HG03558 (cell line): ENCODE data around the gene TRIO.

Experiments
- ATAC-seq: cut with Tn5 transposase; IDR thresholded peaks from one replicate; pipeline ENCODE4 v1.9.1; 2021; ENCODE audit warnings: moderate number of reproducible peaks; ENCODE audit not compliant: unreplicated experiment; ENCODE audit errors: extremely low read depth

The TRIO gene

DNA sequence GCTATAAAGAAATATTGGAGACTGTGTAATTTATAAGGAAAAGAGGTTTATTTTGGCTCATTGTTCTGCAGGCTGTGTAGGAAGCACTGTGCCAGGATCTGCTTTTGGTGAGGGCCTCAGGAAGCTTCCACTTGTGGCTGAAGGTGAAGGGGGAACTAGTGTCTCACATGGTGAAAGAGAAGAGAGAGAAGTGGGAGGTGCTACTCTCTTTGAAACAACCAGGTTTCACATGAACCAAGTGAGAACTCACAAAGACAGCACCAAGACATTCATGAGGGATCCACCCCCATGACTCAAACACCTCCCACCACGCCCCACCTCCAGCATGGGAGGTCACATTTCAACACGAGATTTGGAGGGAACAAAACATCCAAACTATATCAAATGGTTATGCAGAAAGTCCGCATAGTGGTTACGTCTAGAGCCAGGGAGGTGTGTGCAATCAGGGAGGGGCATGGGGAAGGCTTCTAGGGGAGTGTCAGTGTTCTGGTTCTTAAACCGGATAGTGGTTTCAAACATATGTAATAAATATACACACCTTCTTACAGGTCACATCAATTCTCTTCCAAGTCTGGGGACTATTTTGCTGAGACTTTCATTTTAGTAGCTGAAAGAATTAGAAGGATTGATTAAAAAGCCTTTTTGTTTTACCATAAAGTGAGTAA lies 113.0 kb downstream of the TRIO start:
- ATAC-seq, result no peak

DNA sequence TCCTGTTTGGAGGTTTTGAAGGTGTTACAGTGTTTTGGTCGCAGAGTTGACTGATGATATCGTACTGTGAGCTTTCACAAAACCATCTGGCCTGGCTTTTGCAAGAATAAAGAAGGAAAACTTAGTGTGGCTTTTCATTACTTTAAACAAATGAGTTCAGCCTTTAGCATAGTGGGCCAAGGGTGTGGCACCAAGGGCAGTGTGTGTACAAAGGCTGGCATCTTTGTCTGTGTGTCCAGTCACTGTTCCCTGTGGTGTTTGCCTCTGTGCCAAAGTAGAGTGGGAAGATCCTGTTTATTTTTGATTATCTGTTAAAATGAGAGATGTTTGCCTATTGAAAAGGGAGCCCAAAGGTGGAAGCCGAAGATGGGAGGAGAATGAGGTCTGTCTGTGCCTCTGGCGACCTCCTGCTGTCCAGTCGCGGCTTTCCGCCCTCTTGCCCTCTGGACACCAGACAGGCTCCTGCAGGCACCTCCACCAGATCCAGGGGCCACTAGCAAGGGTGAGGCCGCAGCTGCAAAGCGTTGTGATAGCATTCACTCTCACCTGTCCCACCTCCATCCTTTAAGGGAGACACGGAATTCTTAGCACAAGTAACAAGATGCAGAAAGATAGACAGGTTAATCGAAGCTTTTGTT lies 113.7 kb downstream of the TRIO start:
- ATAC-seq, result no peak

DNA sequence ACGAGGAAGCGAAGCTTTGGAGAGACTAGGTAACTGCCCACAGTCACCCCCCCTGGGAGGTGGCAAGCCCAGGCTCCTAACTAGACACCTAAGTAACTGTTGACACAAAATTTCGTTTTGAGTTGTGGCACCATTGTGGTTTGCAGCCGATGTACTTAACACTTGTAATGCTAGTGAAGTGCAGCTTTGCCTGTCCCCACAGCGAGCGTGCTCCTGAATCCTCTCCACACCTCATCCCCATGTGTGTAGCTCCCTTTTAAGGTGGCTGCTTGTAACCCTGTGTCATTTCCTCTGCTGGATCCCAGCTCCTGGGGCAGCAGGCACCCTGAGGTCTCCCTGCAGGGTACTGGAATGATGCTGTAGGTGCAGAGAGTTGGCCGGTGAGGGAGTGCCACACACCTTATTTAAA lies 114.9 kb downstream of the TRIO start:
- ATAC-seq, result peak; percentile 43

DNA sequence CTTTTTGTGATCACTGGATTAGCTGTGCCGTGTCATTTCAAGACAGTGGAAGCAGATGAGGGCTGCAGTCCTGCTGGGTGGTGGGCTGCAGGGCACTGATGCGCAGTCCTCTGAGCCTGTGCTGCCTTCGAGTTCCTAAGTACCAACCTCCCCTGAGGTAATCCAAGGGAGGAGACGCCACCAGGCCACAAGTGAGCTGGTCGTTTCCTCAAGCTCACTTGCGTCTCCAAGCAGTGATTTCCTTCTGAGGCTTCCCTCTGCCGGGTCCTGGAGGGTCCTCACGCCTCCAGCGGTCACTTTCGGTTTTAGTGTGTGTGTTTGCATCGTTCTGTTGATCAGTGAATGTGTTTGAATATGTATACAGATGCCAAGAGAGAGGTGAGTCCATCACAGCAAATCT lies 115.7 kb downstream of the TRIO start:
- ATAC-seq, result no peak

DNA sequence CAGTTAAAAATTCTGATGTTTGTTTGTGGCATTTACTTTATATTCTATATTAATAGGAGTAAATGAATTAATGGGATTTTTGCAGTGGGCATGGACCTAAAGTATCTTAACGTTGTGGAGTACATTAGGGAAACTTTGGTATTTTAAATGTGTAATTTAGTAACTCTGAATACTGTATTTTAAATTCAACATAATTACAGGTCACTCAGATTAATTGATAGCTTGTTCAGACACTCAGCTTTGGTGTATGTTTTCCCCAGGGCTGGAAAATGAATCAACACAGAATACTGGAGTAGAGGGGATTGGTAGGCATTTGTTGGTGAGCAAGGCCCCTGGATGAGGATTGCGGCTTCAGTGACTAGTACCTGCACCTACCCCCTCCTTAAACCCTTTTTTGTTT lies 117.5 kb downstream of the TRIO start:
- ATAC-seq, result no peak

DNA sequence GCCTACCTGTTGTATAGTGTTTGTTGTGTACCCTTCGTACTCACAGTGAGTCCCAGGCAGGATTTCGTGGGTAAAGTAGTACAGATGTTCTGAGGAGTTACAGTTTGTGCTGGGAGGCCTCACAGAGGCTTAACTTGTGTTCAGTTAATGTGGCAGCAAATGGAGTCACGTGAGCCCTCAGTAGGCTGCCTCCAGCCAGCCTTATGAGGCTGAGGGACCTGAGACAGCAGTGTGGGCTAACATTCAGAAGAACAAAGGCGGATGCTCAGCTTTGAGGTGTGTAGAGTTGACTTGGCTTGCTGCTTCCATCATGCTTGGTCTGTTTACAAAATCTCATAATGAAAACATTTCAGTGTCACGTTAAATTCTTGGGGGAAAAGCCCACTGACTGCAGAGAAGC lies 118.1 kb downstream of the TRIO start:
- ATAC-seq, result no peak

DNA sequence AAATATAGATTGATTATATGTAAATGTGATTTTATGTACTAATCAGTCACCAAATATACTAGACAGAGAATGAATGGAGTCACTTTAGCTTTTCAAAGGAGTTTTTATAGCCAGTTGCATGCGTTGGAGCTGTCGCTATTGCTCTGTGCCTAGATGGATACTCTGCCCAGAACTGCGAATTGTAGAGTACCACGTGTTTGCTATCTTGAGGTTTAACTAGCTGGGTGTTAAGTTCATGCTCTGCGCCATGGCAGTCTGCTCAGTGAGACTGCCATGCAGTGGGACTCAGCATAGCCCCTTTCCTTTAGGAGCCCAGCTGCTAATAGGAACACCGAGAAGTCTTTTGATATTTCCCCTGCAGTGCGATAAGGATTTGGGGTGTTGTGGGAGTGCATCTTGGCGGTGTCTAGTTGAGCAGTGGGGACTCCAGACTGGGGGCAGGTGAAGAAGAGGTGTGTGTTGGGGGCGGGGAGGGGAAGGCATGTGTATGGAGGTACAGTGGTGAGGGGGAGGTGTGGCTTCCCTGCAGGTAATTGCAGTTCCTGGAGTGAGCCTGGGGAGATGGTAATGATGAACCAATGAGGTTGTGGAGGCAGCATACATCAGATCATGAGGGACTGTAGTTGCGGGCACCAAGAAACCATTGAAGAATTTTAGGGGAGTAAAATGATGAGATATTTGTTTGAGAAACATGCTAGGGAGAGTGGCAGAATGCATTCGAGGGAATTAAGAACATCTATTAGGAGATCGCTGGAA lies 118.9 kb downstream of the TRIO start:
- no peak for ATAC-seq

DNA sequence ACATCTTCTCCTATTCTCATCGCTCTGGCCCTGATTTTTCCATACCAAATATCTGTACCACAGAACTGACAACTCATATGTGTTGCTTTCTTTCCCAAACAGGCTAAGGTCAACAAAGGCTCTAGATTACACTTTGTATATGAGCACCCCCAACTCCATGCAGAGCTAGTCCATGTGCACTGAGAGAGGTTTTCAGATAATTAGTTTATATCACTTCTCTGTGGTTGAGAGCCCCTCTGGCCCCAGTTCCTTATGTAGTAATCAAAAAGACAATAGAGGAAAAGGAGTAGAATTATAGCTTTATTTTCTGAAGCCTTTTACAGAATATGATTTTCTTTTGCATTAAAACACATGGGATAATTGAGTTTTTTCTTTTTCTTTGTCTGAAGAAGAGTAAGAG lies 120.0 kb downstream of the TRIO start:
- ATAC-seq, result no peak

DNA sequence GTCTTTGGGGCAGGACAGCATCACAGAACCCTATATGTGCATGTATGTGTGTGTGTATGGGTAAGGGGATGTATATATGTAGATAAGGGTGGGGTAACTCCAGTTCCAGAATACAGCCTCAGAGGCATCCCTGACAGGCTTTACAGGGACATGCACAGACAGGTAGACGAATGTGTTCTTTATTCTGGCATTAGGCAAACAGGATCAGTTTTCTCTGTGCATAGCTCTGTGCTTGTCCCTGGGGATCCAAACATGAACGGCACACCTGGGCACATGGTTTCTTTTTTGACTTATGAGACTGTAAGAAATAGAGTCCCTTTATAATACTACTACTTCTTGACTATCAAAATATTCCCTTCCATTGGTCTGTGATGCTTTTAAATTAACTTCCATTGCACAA lies 120.6 kb downstream of the TRIO start:
- no peak for ATAC-seq

DNA sequence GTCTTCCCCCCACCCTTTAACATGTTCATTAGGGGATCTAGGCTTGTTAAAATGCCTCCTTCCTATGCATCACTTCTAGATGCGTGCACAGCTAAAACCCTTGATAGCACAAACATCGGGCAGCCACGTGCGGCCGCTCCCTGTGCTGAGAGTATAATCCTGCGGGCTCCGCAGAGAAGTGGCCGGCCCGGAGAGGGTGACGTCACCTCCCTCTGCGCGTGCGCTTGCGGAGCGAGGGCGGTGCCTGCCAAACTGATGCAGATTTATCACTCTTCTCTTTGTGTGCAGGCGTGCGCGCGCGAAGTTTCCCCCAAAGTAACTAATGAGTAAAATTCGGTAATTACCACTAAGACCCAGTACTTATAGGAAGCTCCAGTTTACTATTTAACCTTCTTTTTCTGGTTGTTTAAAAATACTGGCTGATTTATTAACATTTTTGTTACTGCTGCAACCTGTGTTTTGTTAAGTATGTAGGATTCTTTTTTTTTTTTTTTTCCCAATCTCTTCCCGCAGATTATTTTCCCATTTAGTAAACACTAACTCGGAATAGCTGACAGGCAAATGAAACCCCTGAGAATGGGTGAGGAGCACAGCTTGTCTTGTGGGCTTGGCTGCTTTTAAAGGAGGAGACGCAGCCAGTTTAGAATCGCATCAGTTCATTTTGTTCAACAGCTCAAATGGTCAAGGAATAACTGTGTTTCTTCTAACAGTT lies 121.6 kb downstream of the TRIO start:
- ATAC-seq, result peak; percentile 66

DNA sequence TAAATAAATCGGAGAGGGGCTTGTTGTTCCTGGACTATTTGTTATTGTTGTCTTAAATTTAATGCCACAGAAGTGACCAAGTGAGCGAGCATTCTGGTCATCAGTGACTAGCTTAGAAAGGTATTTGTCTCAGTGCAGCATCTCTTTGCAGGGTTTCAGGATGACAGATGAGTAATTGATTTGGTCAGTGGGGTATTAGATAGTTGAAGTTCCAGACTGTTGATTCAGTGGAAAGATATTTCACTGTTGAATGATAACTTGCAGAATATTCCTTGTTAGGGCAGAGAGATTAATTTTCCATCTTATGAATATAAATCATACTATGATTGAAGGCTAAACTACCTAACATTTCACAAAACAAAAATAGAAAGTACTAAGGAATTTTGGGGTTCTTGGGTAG lies 122.4 kb downstream of the TRIO start:
- no peak for ATAC-seq

DNA sequence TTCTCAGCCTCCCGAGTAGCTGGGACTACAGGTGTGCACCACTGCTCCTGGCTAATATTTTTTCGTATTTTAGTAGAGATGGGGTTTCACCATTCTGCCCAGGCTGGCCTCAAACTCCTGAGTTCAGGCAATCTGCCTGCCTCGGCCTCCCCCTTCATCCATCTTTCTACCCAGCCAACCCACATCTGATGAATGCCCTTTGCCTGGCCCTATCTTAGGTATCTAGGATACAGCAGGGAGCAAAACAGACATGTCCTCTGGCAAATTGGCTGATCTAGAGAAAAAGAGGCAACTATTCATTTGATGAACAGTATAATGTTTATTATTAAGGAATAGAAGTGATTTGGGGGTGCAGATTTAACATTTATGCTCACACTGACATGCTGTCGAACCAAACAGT lies 123.0 kb downstream of the TRIO start:
- no peak for ATAC-seq

DNA sequence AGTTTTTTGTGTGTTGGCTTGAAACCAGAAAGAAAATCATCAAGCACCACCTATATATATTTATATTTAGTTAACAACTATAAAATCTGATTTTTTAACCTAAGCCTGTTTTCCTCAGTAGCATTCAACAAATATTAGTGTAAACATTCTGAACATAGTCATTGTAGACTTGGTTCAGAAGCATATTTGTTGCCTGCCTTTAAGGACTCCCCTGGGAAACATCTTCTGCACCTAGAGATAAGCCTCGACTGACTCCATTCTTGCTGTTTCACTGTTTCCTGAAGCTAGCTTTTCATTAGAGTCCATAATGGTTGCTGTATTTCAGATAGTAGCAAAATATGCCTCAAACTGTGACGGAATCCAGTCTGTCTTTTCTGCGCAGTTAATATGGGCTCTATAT lies 123.5 kb downstream of the TRIO start:
- no peak for ATAC-seq

DNA sequence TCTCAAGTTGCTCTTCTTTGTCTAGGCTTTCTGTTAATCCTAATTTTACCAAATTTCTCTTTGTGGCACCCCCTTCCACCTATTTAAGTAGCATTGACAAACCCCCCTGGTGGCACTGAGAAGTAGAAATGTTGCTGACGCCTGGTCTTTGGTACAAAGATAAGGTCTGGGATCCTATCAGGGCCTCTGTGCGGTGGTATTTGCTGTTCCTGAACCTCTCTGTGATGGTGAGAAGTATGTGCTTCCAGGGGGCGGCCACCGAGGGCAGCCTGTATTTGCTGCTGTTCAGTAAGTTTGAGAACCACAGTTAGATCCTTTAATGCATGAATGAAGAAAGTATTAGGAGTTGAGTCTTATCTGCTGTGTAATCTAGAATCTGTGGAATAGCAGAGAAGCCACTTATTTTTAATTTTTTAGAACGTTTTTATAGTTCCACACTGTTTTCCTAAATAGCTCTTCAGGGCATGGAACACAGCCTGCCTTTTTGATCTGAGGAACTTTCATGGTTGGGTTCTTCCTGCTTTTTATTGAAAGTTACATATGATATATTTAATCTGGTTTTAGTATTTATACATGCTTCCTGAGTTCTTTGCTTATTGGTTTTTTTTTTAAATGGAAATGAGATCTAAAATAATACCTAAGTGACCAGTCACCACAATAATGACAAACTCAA lies 124.2 kb downstream of the TRIO start:
- ATAC-seq, result no peak

DNA sequence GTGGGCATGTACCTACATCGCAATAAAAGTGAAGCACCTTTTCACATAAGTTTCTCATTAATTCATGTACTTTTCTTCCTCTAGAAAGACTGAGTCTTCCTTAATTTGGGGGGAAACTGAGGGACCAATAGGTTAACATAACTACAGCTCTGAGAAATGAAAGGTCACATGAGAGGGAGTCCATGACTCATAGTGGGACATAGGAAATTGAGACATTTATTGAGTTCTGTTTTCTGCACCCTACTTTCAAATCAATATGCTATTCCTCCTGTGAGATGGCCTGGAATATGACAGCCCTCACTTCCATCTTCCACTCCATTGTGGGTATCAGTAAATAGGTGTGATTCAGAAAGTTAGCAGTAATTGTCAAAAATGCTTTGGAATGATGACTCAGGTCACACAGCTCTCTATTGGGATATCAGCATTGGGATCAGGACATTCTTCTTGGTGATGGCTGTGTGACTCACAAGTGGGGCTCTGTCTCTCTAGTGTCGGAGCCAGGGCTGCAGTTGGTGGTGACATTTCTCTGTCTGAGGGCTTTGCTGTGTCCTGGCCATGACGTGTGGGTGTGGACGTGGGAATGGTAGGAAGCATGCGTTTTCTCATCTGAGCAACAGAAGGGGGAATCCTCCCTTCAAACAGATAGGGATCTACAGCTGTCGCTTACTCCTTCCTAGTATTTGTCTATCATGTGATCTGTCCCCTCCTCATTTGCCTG lies 125.0 kb downstream of the TRIO start:
- ATAC-seq, result no peak

DNA sequence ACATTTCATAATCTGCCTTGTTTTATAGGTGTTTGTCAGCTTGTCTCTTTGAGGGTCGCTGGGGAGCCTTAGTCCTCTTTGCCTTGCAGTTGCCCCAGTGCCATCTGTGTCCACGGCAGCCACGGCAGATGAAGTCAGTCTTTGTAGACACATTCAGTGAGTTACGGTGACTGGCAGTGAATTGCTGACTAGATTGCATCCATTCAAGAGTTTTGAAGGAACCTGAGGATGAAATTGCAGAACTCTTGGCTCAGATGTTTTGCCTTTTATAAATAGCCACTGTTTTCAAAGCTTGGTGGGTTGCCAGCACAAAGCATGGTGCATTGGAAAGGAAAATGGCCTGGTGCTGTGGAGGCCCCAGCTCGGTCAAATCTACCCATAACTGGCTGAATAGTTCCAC lies 125.6 kb downstream of the TRIO start:
- no peak for ATAC-seq

DNA sequence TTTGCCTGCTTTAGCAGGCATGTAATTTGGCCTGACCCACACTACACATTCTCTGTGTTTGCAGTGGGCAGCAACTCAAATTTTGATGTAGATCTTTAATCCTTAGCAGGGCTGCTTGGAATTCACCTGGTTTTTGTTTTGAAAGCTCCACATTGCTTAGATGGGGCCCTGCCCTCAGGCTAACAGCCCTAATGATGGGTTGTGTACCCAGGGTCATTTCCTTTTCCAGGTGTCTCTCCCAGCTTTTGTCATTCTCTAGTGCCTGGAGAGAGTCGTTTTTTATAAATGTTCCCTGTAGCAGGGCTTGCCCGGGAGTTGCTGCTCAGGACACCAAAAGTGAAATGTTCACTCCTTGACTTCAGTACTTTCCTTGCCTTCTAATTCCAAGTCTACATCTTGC lies 126.3 kb downstream of the TRIO start:
- ATAC-seq, result no peak

DNA sequence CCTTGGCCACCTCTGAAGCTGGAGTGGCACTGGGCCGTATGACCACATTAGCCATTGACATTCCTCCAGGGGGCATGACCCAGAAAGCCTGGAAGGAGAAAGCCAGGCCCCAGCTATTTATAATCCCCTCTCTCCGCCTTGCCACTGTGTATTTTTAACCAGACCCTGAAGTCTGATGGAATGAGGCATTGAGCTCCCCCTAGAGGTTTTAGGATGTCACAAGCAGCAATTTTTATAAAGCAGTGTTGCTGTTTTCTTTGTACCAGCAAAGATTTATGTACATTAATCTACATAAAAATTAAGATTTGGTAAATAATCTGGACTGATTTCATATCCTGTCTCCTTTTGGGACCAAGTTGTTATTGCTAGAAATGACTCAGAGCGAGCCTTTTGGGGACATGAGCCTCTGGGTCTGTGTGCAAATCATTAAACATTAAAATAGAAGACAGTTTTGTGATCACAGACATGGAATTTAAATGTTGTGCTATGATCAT lies 127.1 kb downstream of the TRIO start:
- peak; percentile 37 for ATAC-seq

DNA sequence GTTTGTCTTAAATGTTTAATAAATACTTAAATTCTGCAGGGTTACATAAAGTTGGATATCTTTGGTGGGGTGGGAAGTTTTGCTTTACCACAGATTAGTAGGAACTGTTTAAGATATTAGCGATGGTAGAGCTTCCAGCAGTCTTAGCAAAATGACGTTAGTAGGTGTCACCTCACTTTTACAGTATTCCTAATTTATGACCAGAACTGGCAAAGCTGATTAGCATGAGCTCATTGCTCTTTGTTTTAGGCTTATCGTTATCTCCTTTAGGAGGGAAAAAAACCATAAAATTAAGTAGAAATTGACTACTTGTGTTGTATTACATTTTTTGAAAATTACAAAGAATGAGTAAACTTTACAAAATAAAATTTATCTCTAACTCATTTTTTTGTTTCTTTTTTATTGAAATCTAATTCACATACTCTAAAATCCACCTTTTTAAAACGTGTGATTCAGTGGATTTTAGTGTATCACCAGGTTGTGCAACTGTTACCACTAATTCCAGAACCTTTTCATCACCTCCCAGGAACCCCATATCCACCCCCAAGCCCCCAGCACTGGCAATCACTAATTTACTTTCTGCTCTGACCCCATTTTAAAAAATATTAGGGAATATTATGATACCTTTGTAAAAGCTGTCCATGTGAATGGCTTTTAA lies 129.5 kb downstream of the TRIO start:
- no peak for ATAC-seq
